ENCODE results near the gene SHLD2.
"Not testable (repeated sequence)": the region's sequence is repeated elsewhere in the genome, so short reads cannot be mapped to it uniquely, and the experiment has no call there.

GRCh38 chr10:87118122-87118521 lies 23.1 kb downstream of the SHLD2 start:
- TF ChIP-seq, protein P1, sequence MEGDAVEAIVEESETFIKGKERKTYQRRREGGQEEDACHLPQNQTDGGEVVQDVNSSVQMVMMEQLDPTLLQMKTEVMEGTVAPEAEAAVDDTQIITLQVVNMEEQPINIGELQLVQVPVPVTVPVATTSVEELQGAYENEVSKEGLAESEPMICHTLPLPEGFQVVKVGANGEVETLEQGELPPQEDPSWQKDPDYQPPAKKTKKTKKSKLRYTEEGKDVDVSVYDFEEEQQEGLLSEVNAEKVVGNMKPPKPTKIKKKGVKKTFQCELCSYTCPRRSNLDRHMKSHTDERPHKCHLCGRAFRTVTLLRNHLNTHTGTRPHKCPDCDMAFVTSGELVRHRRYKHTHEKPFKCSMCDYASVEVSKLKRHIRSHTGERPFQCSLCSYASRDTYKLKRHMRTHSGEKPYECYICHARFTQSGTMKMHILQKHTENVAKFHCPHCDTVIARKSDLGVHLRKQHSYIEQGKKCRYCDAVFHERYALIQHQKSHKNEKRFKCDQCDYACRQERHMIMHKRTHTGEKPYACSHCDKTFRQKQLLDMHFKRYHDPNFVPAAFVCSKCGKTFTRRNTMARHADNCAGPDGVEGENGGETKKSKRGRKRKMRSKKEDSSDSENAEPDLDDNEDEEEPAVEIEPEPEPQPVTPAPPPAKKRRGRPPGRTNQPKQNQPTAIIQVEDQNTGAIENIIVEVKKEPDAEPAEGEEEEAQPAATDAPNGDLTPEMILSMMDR (IDR thresholded peaks at IDR 0.05), result not testable (repeated sequence)
- TF ChIP-seq POLR2A (IDR thresholded peaks at IDR 0.05), result not testable (repeated sequence)

All from ovary (tissue), 3 donors.